ENCODE results near the gene VPS37D. TPM values are rescaled to one million over a fixed set of nuclear protein-coding genes. Genes with fewer than 3 reads are reported as not detected.

VPS37D gene
- total RNA-seq, 1 experiment from 2014 or later: 8.3 TPM

GRCh38 chr7:73705551-73705920 is 37.9 kb downstream of the VPS37D start:
- H3K27me3 ChIP-seq (ENCODE audit: insufficient read depth, low read depth): no peaks in the 10 kb centered on the region
- POLR2A ChIA-PET (ENCODE audit: unreplicated experiment): no interaction called here
- no peak overlapping the region for H2AFZ ChIP-seq
- peaks cover 81% of the 10 kb centered on the region for H3F3A ChIP-seq (ENCODE audit: insufficient read depth, low read depth)
- peak overlapping the region; percentile 76 for H3K4me2 ChIP-seq
- BruUV-seq (replicated peaks): no TSS peak
- no peak overlapping the region for H3K4me3 ChIP-seq
- H3K36me3 ChIP-seq (ENCODE audit: low read depth): peaks cover 27% of the 10 kb centered on the region; the same call in 1 of the 2 replicates
- H3K79me2 ChIP-seq (ENCODE audit: low read depth): peaks cover 27% of the 10 kb centered on the region
- peak; percentile 33 to 46 for DNase-seq
- CTCF ChIA-PET: interaction anchor here (0.6 to 0.8 kb wide), 2 partner anchors 15 to 243 kb away, joined by 3 to 33 read pairs; no protein-coding TSS in a partner anchor
- H3K9me3 ChIP-seq (ENCODE audit: insufficient read depth, low read depth): no peaks in the 10 kb centered on the region
- H3K4me1 ChIP-seq (replicated peaks; ENCODE audit: insufficient read depth): peaks cover 34% of the 10 kb centered on the region
- no peaks in the 10 kb centered on the region for H3K9me2 ChIP-seq (ENCODE audit: insufficient read depth)
- intact Hi-C loops (cut with micrococcal nuclease; ENCODE audit: unreplicated experiment): no loop called here
- no peak for TF ChIP-seq CTCF (conservative IDR thresholded peaks at IDR 0.05)
- TF ChIP-seq EZH2 (IDR thresholded peaks at IDR 0.05; ENCODE audit: low read depth): no peak
- H3K27ac ChIP-seq: peak overlapping the region; percentile 85
- H4K20me1 ChIP-seq (ENCODE audit: insufficient read depth): peaks cover 22% of the 10 kb centered on the region

GRCh38 chr7:73706126-73707044 is 38.8 kb downstream of the VPS37D start:
- Histone ChIP-seq H2AFZ (no peak overlapping the region), H3K4me3 (peak overlapping the region; percentile 25; the same call in 1 of the 2 replicates), H3K9me3 (ENCODE audit: insufficient read depth, low read depth) (no peaks in the 10 kb centered on the region), H3K27me3 (ENCODE audit: insufficient read depth, low read depth) (no peaks in the 10 kb centered on the region), H3K36me3 (ENCODE audit: low read depth) (peaks cover 27% of the 10 kb centered on the region; the same call in 1 of the 2 replicates), H4K20me1 (ENCODE audit: insufficient read depth) (peaks cover 25% of the 10 kb centered on the region), H3K79me2 (ENCODE audit: low read depth) (peaks cover 35% of the 10 kb centered on the region), H3K9me2 (ENCODE audit: insufficient read depth) (no peaks in the 10 kb centered on the region), H3K4me2 (peak overlapping the region; percentile 76), H3K4me1 (replicated peaks; ENCODE audit: insufficient read depth) (peaks cover 34% of the 10 kb centered on the region), H3F3A (ENCODE audit: insufficient read depth, low read depth) (peaks cover 79% of the 10 kb centered on the region), H3K27ac (peak overlapping the region; percentile 85)
- ChIA-PET POLR2A (ENCODE audit: unreplicated experiment) (interaction anchor here (0.5 to 1.5 kb wide), 8 partner anchors 9 to 184 kb away, joined by 3 to 11 read pairs (median 5); partner anchors contain the start of genes BAZ1B and METTL27), CTCF (interaction anchor here (0.5 to 1.0 kb wide), 2 partner anchors 105 to 316 kb away, joined by 3 to 5 read pairs; no protein-coding TSS in a partner anchor)
- intact Hi-C loops (cut with micrococcal nuclease; ENCODE audit: unreplicated experiment): loop anchor here (1.0 kb wide), 2 partner anchors 9 to 23 kb away; partner anchors contain the start of genes BUD23 and DNAJC30
- peak; percentile 71 to 86 for DNase-seq
- no peak for TF ChIP-seq EZH2 (IDR thresholded peaks at IDR 0.05; ENCODE audit: low read depth)
- TF ChIP-seq CTCF (conservative IDR thresholded peaks at IDR 0.05): no peak
- BruUV-seq (replicated peaks): TSS peak; percentile 37

- Histone ChIP-seq H3K27me3 (ENCODE audit: insufficient read depth, low read depth) (no peaks in the 10 kb centered on the region), H3K9me2 (ENCODE audit: insufficient read depth) (no peaks in the 10 kb centered on the region), H3K27ac (peak overlapping the region; percentile 85), H3K4me3 (peak overlapping the region; percentile 25; the same call in 1 of the 2 replicates), H3K79me2 (ENCODE audit: low read depth) (peaks cover 43% of the 10 kb centered on the region), H2AFZ (no peak overlapping the region), H3K36me3 (ENCODE audit: low read depth) (peaks cover 21% of the 10 kb centered on the region; the same call in 1 of the 2 replicates), H3F3A (ENCODE audit: insufficient read depth, low read depth) (peaks cover 75% of the 10 kb centered on the region), H3K4me1 (replicated peaks; ENCODE audit: insufficient read depth) (peaks cover 34% of the 10 kb centered on the region), H3K9me3 (ENCODE audit: insufficient read depth, low read depth) (no peaks in the 10 kb centered on the region), H3K4me2 (peak overlapping the region; percentile 76), H4K20me1 (ENCODE audit: insufficient read depth) (peaks cover 26% of the 10 kb centered on the region)
- POLR2A ChIA-PET (ENCODE audit: unreplicated experiment): interaction anchor here (0.5 to 1.5 kb wide), 7 partner anchors 9 to 135 kb away, joined by 3 to 11 read pairs (median 5); partner anchors contain the start of genes CLDN3 and METTL27
- DNase-seq: peak; percentile 95 to 99
- BruUV-seq (replicated peaks): no TSS peak
- intact Hi-C loops (cut with micrococcal nuclease; ENCODE audit: unreplicated experiment): loop anchor here (1.0 kb wide), 1 partner anchor 8 kb away; no protein-coding TSS in a partner anchor
- CTCF ChIA-PET: interaction anchor here (1.0 kb wide), 1 partner anchor 315 kb away, joined by 5 read pairs; no protein-coding TSS in a partner anchor
- no peak for TF ChIP-seq EZH2 (IDR thresholded peaks at IDR 0.05; ENCODE audit: low read depth)
- no peak for TF ChIP-seq CTCF (conservative IDR thresholded peaks at IDR 0.05)
These were observed 39.5 kb downstream of the VPS37D start for GRCh38 chr7:73707045-73707631.

Measured in PC-9 (cell line).